Muscle of arm (tissue), 12 donors: ENCODE measurements around the gene PARD3. TPM values are rescaled to one million over a fixed set of nuclear protein-coding genes. Genes with fewer than 3 reads are reported as not detected.

Experiments used
- DNase-seq: peaks from one replicate; pipeline ENCODE4 v3.0.0-alpha.2; 2013
- polyA plus RNA-seq, 12 donors: library from polyadenylated mRNA; unstranded; fragments of 120-200 nt; gene quantifications; one replicate each; pipeline ENCODE4 v1.2.1, GENCODE V29; 2013; ENCODE audit not compliant: insufficient read length in 12 of 12

Gene PARD3
- polyA plus RNA-seq, 12 donors = 40.7 to 93.0 (median 44.5) TPM; not detected in 1

- no peak for DNase-seq
These were observed 591.4 kb downstream of the PARD3 start for GRCh38 chr10:34223658-34224057.

DNA sequence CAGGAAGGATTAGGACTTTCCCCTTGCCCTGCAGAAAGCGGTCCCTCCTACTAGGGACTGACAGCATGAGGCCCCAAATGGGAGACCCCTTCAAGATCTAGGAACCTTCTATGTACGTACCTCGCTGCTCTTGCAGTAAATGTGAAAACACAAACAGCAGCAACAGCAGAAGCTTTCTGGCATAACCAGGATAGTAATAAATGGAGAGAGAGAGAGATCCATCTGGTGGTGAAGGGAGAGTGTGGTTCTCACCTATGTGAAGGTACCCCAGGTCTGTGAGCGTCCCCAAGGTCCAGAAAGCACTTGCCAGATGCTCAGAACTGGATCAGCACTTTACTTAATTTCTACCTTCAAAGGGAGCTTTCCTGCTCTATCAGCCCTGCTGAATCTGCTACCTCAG lies 592.7 kb downstream of the PARD3 start:
- no peak for DNase-seq

GRCh38 chr10:34219753-34220548 lies 595.1 kb downstream of the PARD3 start:
- no peak for DNase-seq

DNA sequence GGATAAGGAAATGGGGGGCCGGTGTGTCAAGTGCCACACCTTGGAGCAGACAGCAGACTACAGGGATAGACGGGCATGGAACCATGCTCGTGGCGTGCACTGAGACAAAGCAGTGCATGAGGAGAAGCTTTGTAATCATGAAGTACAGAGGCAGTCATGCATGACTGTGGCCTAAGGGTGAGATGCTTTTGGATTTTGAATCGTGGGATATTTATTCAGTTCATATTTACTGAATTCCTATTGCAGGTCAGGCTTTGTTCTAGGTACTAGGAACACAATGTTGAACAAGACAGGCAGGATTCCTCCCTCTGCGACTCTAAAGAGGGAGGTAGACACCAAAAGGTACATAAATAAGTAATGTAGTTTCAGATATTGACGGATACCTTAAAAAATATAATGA lies 597.6 kb downstream of the PARD3 start:
- DNase-seq = no peak

DNA sequence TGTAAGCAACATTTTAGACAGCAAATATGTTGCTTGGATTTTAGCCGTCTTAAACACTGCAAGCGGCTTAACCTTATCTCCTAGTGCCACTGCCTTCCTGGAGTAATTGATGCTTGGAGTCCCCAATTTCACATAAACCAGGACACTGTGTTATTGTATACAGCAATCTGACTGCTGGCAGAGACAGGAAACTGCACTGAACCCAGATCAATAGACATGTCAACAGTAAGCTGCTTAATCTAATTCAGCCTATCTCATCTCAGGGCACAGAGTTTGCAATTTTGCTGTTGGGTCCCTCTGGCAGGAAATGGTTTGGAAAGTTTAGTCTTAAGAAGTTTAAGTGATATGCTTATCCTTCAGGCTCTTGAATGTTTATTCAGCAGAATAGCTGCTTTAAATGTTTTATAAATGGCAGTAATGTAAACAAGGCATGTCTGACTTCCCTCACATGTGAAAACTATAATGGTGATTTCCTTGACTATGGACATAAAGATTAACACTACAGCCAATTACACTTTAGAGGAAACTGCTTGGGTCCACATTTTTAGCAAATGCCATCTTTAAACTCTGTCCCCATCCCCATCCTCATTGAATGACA lies 598.6 kb downstream of the PARD3 start:
- DNase-seq = no peak

GRCh38 chr10:34213805-34214197 lies 601.3 kb downstream of the PARD3 start:
- DNase-seq = no peak

- DNase-seq = no peak
These were observed 601.8 kb downstream of the PARD3 start for GRCh38 chr10:34213193-34213804.

- DNase-seq = no peak
These were observed 607.8 kb downstream of the PARD3 start for GRCh38 chr10:34207343-34207742.

DNA sequence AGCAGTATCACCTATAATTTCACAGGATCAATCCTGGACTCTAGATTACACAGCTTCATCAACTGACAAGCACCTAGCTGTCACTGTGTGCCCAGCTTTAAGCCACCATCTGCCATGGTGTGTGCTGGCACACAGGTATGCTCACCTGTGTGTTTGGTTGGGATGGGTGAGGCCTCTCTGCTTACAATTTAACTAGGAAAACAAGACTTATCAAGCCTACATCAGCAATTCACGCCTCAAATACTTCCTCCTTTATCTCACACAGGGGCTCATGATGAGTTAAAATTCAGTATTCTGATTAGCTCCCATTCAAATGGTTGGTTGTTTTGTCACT lies 608.2 kb downstream of the PARD3 start:
- DNase-seq = no peak

- DNase-seq = no peak
These were observed 608.8 kb downstream of the PARD3 start for GRCh38 chr10:34206078-34206934.

GRCh38 chr10:34205452-34205851 lies 609.6 kb downstream of the PARD3 start:
- DNase-seq = no peak

DNA sequence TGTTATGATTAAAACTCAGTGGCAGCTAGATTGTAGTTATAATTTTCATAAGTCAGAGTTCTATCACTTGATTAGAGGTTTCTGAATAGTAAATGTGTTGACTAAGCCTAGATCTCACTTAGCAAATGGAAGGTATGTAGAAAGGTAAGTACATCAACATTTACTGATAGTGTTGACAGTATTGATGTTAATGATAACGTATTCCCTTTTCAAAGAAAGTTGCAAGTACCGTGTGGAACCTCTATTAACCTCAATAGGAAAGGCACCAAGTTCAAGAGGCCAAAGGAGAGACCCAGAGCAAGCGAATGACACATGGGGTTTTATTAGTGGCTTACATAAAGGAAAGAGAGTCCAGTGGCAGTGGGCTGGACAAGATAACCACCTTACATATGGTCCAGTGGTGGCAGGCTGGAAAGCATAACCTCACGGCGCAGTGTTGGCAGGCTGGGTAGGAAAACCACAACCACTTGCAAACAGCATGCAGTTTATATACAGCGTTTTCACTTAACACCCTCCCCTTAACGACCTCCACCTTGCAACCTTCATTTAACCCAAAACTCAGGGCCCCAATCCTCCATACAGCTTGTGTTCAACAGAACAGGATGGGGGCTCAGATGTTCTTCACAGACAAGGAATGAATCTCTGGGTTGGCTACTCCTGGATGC lies 611.0 kb downstream of the PARD3 start:
- no peak for DNase-seq

DNA sequence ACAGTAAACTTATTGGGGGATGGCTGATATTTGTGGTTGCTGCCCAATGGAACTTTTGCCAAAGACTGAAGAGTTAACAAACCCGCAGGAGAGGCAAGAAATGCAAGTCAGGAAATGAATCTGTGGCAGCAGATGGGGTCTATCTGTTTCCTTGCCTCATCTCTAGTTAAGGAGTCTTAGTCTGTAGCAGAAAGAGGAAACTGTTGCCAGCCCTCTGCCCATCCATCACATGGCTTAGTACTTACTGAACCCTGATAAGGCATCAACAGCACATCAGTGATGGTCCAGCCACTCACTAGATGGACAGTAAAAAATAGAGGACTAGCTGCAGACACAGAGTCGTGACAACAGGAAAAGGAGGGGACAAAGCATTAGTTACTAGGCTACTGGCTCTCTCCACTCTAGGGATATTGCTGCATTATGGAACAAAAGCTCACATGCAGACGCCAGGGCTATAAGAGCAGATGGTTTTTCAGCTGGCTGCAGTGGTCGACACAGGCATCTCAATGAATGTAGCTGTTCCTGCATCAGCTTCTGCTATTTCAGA lies 614.7 kb downstream of the PARD3 start:
- DNase-seq = peak; percentile 53

DNA sequence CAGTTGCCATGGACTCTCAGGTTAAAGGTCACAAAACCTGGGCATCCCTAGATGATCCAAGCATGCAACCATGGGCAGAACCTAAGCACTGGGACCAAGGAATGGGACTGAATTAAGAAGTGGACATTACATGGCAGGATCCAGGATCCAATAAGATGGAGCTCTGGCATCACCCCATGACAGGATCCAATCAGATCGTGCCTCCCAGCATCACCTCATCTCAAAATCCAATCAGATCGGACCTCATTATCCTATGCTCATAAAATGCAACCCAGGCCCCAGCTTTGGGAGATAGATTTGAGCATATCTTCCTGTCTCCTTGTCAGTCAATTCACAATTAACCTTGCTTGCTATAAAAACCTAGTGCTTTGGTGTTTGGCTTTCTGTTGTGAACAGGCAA lies 616.1 kb downstream of the PARD3 start:
- DNase-seq = no peak

GRCh38 chr10:34196058-34196433 lies 619.0 kb downstream of the PARD3 start:
- DNase-seq = no peak

GRCh38 chr10:34195364-34196057 lies 619.6 kb downstream of the PARD3 start:
- DNase-seq = no peak

- peak; percentile 40 for DNase-seq
These were observed 621.0 kb downstream of the PARD3 start for GRCh38 chr10:34193931-34194626.

GRCh38 chr10:34192646-34193045 lies 622.5 kb downstream of the PARD3 start:
- no peak for DNase-seq

- DNase-seq = no peak
These were observed 623.7 kb downstream of the PARD3 start for GRCh38 chr10:34191406-34191805.

- no peak for DNase-seq
These were observed 624.5 kb downstream of the PARD3 start for GRCh38 chr10:34190580-34190979.
